ENCODE data around the gene CCDC83. TPM values are rescaled to one million over a fixed set of nuclear protein-coding genes. Genes with fewer than 3 reads are reported as not detected.

The CCDC83 gene
- total and polyA plus RNA-seq, 2 experiments from 2014 or later, result not detected

GRCh38 chr11:85950317-85951048 lies 95.3 kb downstream of the CCDC83 start:
- H3K27me3 Mint-ChIP-seq (ENCODE audit: insufficient read depth, low read depth, poor library complexity), result peaks cover 1% of the 10 kb centered on the region
- Histone ChIP-seq H3K36me3 (ENCODE audit: insufficient read depth) (no peaks in the 10 kb centered on the region), H3F3A (replicated peaks; ENCODE audit: low read depth) (no peaks in the 10 kb centered on the region), H2AFZ (no peak overlapping the region), H3K4me3 (no peak overlapping the region), H3K9me2 (ENCODE audit: insufficient read depth) (no peaks in the 10 kb centered on the region), H3K4me1 (ENCODE audit: insufficient read depth) (no peaks in the 10 kb centered on the region), H3K4me2 (no peak overlapping the region), H3K27ac (ENCODE audit: low read depth) (no peak overlapping the region), H4K20me1 (replicated peaks; ENCODE audit: insufficient read depth) (no peaks in the 10 kb centered on the region), H3K27me3 (ENCODE audit: insufficient read depth) (no peaks in the 10 kb centered on the region), H3K79me2 (replicated peaks; ENCODE audit: insufficient read depth) (no peaks in the 10 kb centered on the region)
- DNase-seq (ENCODE audit: low spot score) (no peak), ATAC-seq (no peak)
- H3K27ac Mint-ChIP-seq, result no peak overlapping the region
- H3K9me3 Mint-ChIP-seq, result peaks cover 9% of the 10 kb centered on the region
- no peaks in the 10 kb centered on the region for H3K4me1 Mint-ChIP-seq
- H3K4me3 Mint-ChIP-seq, result no peak overlapping the region
- peaks cover 23% of the 10 kb centered on the region; the same call in 2 of the 3 replicates for H3K36me3 Mint-ChIP-seq (ENCODE audit: low read depth)
- no peak for TF ChIP-seq POLR2AphosphoS5 (IDR thresholded peaks at IDR 0.05; ENCODE audit: low read depth)
- no peak for TF ChIP-seq REST (IDR thresholded peaks at IDR 0.05; ENCODE audit: unreplicated experiment)
- TF ChIP-seq CREB1 (CRISPR knock-in tag; IDR thresholded peaks at IDR 0.05; ENCODE audit: low read depth), result no peak
- no peak for TF ChIP-seq STAT1 (IDR thresholded peaks at IDR 0.05; ENCODE audit: unreplicated experiment)
- no peak for TF ChIP-seq ZNF331 (CRISPR knock-in tag; IDR thresholded peaks at IDR 0.05; ENCODE audit: low read depth)
- TF ChIP-seq, protein P1, sequence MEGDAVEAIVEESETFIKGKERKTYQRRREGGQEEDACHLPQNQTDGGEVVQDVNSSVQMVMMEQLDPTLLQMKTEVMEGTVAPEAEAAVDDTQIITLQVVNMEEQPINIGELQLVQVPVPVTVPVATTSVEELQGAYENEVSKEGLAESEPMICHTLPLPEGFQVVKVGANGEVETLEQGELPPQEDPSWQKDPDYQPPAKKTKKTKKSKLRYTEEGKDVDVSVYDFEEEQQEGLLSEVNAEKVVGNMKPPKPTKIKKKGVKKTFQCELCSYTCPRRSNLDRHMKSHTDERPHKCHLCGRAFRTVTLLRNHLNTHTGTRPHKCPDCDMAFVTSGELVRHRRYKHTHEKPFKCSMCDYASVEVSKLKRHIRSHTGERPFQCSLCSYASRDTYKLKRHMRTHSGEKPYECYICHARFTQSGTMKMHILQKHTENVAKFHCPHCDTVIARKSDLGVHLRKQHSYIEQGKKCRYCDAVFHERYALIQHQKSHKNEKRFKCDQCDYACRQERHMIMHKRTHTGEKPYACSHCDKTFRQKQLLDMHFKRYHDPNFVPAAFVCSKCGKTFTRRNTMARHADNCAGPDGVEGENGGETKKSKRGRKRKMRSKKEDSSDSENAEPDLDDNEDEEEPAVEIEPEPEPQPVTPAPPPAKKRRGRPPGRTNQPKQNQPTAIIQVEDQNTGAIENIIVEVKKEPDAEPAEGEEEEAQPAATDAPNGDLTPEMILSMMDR (conservative IDR thresholded peaks at IDR 0.05; ENCODE audit: low read depth in 2 of 2), result no peak

GRCh38 chr11:85951049-85951405 lies 95.8 kb downstream of the CCDC83 start:
- Histone ChIP-seq H3K9me2 (ENCODE audit: insufficient read depth) (no peaks in the 10 kb centered on the region), H3F3A (replicated peaks; ENCODE audit: low read depth) (no peaks in the 10 kb centered on the region), H4K20me1 (replicated peaks; ENCODE audit: insufficient read depth) (no peaks in the 10 kb centered on the region), H3K4me3 (no peak overlapping the region), H3K27ac (ENCODE audit: low read depth) (no peak overlapping the region), H3K79me2 (replicated peaks; ENCODE audit: insufficient read depth) (no peaks in the 10 kb centered on the region), H3K4me1 (ENCODE audit: insufficient read depth) (no peaks in the 10 kb centered on the region), H3K4me2 (no peak overlapping the region), H3K36me3 (ENCODE audit: insufficient read depth) (no peaks in the 10 kb centered on the region), H2AFZ (no peak overlapping the region), H3K27me3 (ENCODE audit: insufficient read depth) (no peaks in the 10 kb centered on the region)
- H3K27me3 Mint-ChIP-seq (ENCODE audit: insufficient read depth, low read depth, poor library complexity), result no peaks in the 10 kb centered on the region
- no peak overlapping the region for H3K27ac Mint-ChIP-seq
- H3K36me3 Mint-ChIP-seq (ENCODE audit: low read depth), result peaks cover 25% of the 10 kb centered on the region; the same call in 2 of the 3 replicates
- H3K4me1 Mint-ChIP-seq, result no peaks in the 10 kb centered on the region
- DNase-seq (ENCODE audit: low spot score), result no peak
- peaks cover 4% of the 10 kb centered on the region; the same call in 2 of the 3 replicates for H3K9me3 Mint-ChIP-seq
- TF ChIP-seq REST (IDR thresholded peaks at IDR 0.05; ENCODE audit: unreplicated experiment) (no peak), ZNF331 (CRISPR knock-in tag; IDR thresholded peaks at IDR 0.05; ENCODE audit: low read depth) (no peak), JUNB (IDR thresholded peaks at IDR 0.05; ENCODE audit: unreplicated experiment) (no peak)
- no peak overlapping the region for H3K4me3 Mint-ChIP-seq
- peak; percentile 38; the same call in 2 of the 3 replicates for ATAC-seq
